Measurements from ENCODE around the gene ATG16L2. TPM values are rescaled to one million over a fixed set of nuclear protein-coding genes. Genes with fewer than 3 reads are reported as not detected.
A peak's percentile ranks its signal among the peaks of the same experiment; 100 is the strongest.
"Not testable (repeated sequence)": the region's sequence is repeated elsewhere in the genome, so short reads cannot be mapped to it uniquely, and the experiment has no call there.

The ATG16L2 gene
- total RNA-seq, 5 donors from 2014 or later (not counting 1 experiment from before 2014, with no cell fraction given) = 107 to 145 (median 127) TPM

- DNase-seq = no peak
- Histone ChIP-seq H3K36me3 (ENCODE audit: control insufficient read depth in 2 of 2, extremely low read depth in 1 of 2, insufficient read depth in 1 of 2, low read length in 1 of 2) (no peaks in the 10 kb centered on the region), H3K27ac (ENCODE audit: low read length) (no peak overlapping the region), H3K9me3 (no peaks in the 10 kb centered on the region), H3K27me3 (replicated peaks in 1 of 2; ENCODE audit: control insufficient read depth in 2 of 2, extremely low read depth in 1 of 2, insufficient read depth in 2 of 2, low read length in 1 of 2) (no peaks in the 10 kb centered on the region), H3K4me3 (ENCODE audit: control insufficient read depth in 1 of 2, extremely low read depth in 1 of 2, low read length in 1 of 2) (no peak overlapping the region), H3K4me1 (ENCODE audit: control insufficient read depth in 1 of 2, extremely low read depth in 1 of 2, insufficient read depth in 2 of 2, low read length in 2 of 2) (peaks cover 6 to 28% of the 10 kb centered on the region in 2 experiments)
- Mint-ChIP-seq H3K27me3 (no peaks in the 10 kb centered on the region), H3K4me3 (no peak overlapping the region), H3K9me3 (no peaks in the 10 kb centered on the region), H3K27ac (no peak overlapping the region), H3K36me3 (no peaks in the 10 kb centered on the region), H3K4me1 (peaks cover 23 to 33% (median 26%) of the 10 kb centered on the region in 3 donors)
- ATAC-seq (replicated peaks in 1 of 4) = no peak
- ChIA-PET POLR2A (no interaction called here), CTCF (interaction anchor here in 1 of 2 donors (0.6 kb wide), 1 partner anchor 228 kb away, joined by 3 read pairs; no protein-coding TSS in a partner anchor)
- 79% methylated on average over 3 of the region's 10 CpGs for WGBS (ENCODE audit: insufficient coverage)
Observed at GRCh38 chr11:72789493-72790131, 24.6 kb upstream of the ATG16L2 start.

GRCh38 chr11:72791228-72791627 is 23.0 kb upstream of the ATG16L2 start:
- CTCF ChIA-PET; H3K27me3 ChIP-seq (replicated peaks in 1 of 2; ENCODE audit: control insufficient read depth in 2 of 2, extremely low read depth in 1 of 2, insufficient read depth in 2 of 2, low read length in 1 of 2); H3K9me3 Mint-ChIP-seq; H3K36me3 ChIP-seq (ENCODE audit: control insufficient read depth in 2 of 2, extremely low read depth in 1 of 2, insufficient read depth in 1 of 2, low read length in 1 of 2); H3K4me3 ChIP-seq (ENCODE audit: control insufficient read depth in 1 of 2, extremely low read depth in 1 of 2, low read length in 1 of 2); DNase-seq; ATAC-seq (replicated peaks in 1 of 4); H3K9me3 ChIP-seq; H3K4me3 Mint-ChIP-seq; H3K36me3 Mint-ChIP-seq; H3K27ac Mint-ChIP-seq; H3K27me3 Mint-ChIP-seq; H3K27ac ChIP-seq (ENCODE audit: low read length): not testable (repeated sequence)
- peaks cover 25 to 33% (median 30%) of the 10 kb centered on the region in 3 donors for H3K4me1 Mint-ChIP-seq
- WGBS (ENCODE audit: insufficient coverage) = 96% methylated on average over 3 of the region's 7 CpGs
- peaks cover 6 to 28% of the 10 kb centered on the region in 2 experiments for H3K4me1 ChIP-seq (ENCODE audit: control insufficient read depth in 1 of 2, extremely low read depth in 1 of 2, insufficient read depth in 2 of 2, low read length in 2 of 2)
- POLR2A ChIA-PET = interaction anchor here in 1 of 2 donors (0.6 kb wide), 1 partner anchor 66 kb away, joined by 16 read pairs; no protein-coding TSS in a partner anchor

- H3K27me3 ChIP-seq (replicated peaks in 1 of 2; ENCODE audit: control insufficient read depth in 2 of 2, extremely low read depth in 1 of 2, insufficient read depth in 2 of 2, low read length in 1 of 2) = no peaks in the 10 kb centered on the region
- Mint-ChIP-seq H3K4me3 (peak overlapping the region in 1 of 3 donors; percentile 91), H3K4me1 (peaks cover 25 to 33% (median 30%) of the 10 kb centered on the region in 3 donors), H3K27ac (peak overlapping the region; percentile 99 to 100), H3K9me3 (no peaks in the 10 kb centered on the region), H3K27me3 (no peaks in the 10 kb centered on the region), H3K36me3 (no peaks in the 10 kb centered on the region)
- no peaks in the 10 kb centered on the region for H3K9me3 ChIP-seq
- H3K27ac ChIP-seq (ENCODE audit: low read length) = peak overlapping the region; percentile 99
- WGBS (ENCODE audit: insufficient coverage) = 100% methylated on average over 3 of the region's 3 CpGs
- H3K4me1 ChIP-seq (ENCODE audit: control insufficient read depth in 1 of 2, extremely low read depth in 1 of 2, insufficient read depth in 2 of 2, low read length in 2 of 2) = peaks cover 6 to 26% of the 10 kb centered on the region in 2 experiments
- ChIA-PET CTCF (interaction anchor here (0.6 to 3.7 kb wide), 6 partner anchors 17 to 147 kb away, joined by 3 to 38 read pairs (median 4); no protein-coding TSS in a partner anchor), POLR2A (interaction anchor here in 1 of 2 donors (0.5 to 0.7 kb wide), 2 partner anchors 42 to 70 kb away, joined by 3 to 4 read pairs; no protein-coding TSS in a partner anchor)
- no peaks in the 10 kb centered on the region for H3K36me3 ChIP-seq (ENCODE audit: control insufficient read depth in 2 of 2, extremely low read depth in 1 of 2, insufficient read depth in 1 of 2, low read length in 1 of 2)
- DNase-seq (no peak), ATAC-seq (replicated peaks in 1 of 4) (no peak)
- H3K4me3 ChIP-seq (ENCODE audit: control insufficient read depth in 1 of 2, extremely low read depth in 1 of 2, low read length in 1 of 2) = no peak overlapping the region
Observed at GRCh38 chr11:72792437-72793021, 21.7 kb upstream of the ATG16L2 start.

- Histone ChIP-seq H3K27me3 (replicated peaks in 1 of 2; ENCODE audit: control insufficient read depth in 2 of 2, extremely low read depth in 1 of 2, insufficient read depth in 2 of 2, low read length in 1 of 2) (no peaks in the 10 kb centered on the region), H3K4me1 (ENCODE audit: control insufficient read depth in 1 of 2, extremely low read depth in 1 of 2, insufficient read depth in 2 of 2, low read length in 2 of 2) (peaks cover 6 to 23% of the 10 kb centered on the region in 2 experiments), H3K36me3 (ENCODE audit: control insufficient read depth in 2 of 2, extremely low read depth in 1 of 2, insufficient read depth in 1 of 2, low read length in 1 of 2) (no peaks in the 10 kb centered on the region), H3K27ac (ENCODE audit: low read length) (peak overlapping the region; percentile 99), H3K4me3 (ENCODE audit: control insufficient read depth in 1 of 2, extremely low read depth in 1 of 2, low read length in 1 of 2) (peak overlapping the region in 1 of 2 donors; percentile 85), H3K9me3 (no peaks in the 10 kb centered on the region)
- H3K4me1 Mint-ChIP-seq = peaks cover 23 to 28% (median 28%) of the 10 kb centered on the region in 3 donors
- no peak for DNase-seq
- H3K4me3 Mint-ChIP-seq = peak overlapping the region; percentile 91 to 98 (median 97)
- H3K36me3 Mint-ChIP-seq = no peaks in the 10 kb centered on the region
- ChIA-PET POLR2A (interaction anchor here in 1 of 2 donors (0.5 kb wide), 1 partner anchor 71 kb away, joined by 3 read pairs; no protein-coding TSS in a partner anchor), CTCF (interaction anchor here (0.6 to 3.7 kb wide), 10 partner anchors 10 to 147 kb away, joined by 3 to 38 read pairs (median 4); no protein-coding TSS in a partner anchor)
- ATAC-seq (replicated peaks in 1 of 4) = no peak
- H3K27me3 Mint-ChIP-seq = no peaks in the 10 kb centered on the region
- 100% methylated on average over 2 of the region's 2 CpGs for WGBS (ENCODE audit: insufficient coverage)
- no peaks in the 10 kb centered on the region for H3K9me3 Mint-ChIP-seq
- H3K27ac Mint-ChIP-seq = peak overlapping the region; percentile 99 to 100
Observed at GRCh38 chr11:72793076-72793424, 21.2 kb upstream of the ATG16L2 start.

- DNase-seq = peak; percentile 87 to 98 (median 93)
- ATAC-seq (replicated peaks in 1 of 4) = peak; percentile 92 to 95 (median 94)
- H3K9me3 ChIP-seq = no peaks in the 10 kb centered on the region
- Mint-ChIP-seq H3K27me3 (no peaks in the 10 kb centered on the region), H3K4me3 (peak within 1 kb of the TSS; percentile 91 to 98 (median 97)), H3K36me3 (no peaks in the 10 kb centered on the region), H3K27ac (peak within 1 kb of the TSS; percentile 99 to 100), H3K9me3 (no peaks in the 10 kb centered on the region), H3K4me1 (peaks cover 23 to 26% (median 26%) of the 10 kb centered on the region in 3 donors)
- ChIA-PET POLR2A (interaction anchor here in 1 of 2 donors (1.0 kb wide), 1 partner anchor 68 kb away, joined by 4 read pairs; no protein-coding TSS in a partner anchor), CTCF (interaction anchor here (0.6 to 3.7 kb wide), 18 partner anchors 11 to 148 kb away, joined by 3 to 38 read pairs (median 4); no protein-coding TSS in a partner anchor)
- no peaks in the 10 kb centered on the region for H3K36me3 ChIP-seq (ENCODE audit: control insufficient read depth in 2 of 2, extremely low read depth in 1 of 2, insufficient read depth in 1 of 2, low read length in 1 of 2)
- no peaks in the 10 kb centered on the region for H3K27me3 ChIP-seq (replicated peaks in 1 of 2; ENCODE audit: control insufficient read depth in 2 of 2, extremely low read depth in 1 of 2, insufficient read depth in 2 of 2, low read length in 1 of 2)
- WGBS (ENCODE audit: insufficient coverage) = under 1% methylated on average over 53 of the region's 55 CpGs
- H3K27ac ChIP-seq (ENCODE audit: low read length) = peak within 1 kb of the TSS; percentile 99
- H3K4me3 ChIP-seq (ENCODE audit: control insufficient read depth in 1 of 2, extremely low read depth in 1 of 2, low read length in 1 of 2) = peak within 1 kb of the TSS; percentile 82 to 85
- H3K4me1 ChIP-seq (ENCODE audit: control insufficient read depth in 1 of 2, extremely low read depth in 1 of 2, insufficient read depth in 2 of 2, low read length in 2 of 2) = peaks cover 6 to 23% of the 10 kb centered on the region in 2 experiments
Observed at GRCh38 chr11:72793425-72794367, 20.5 kb upstream of the ATG16L2 start, which contains the start of gene STARD10. Gene STARD10, minus strand, starts transcription at chr11:72794047. Its CDS starts 12,866 bp downstream, at chr11:72781181.
